Transverse colon (tissue), 4 donors: ENCODE measurements around the gene SLC17A7.

Experiments used
- EP300 ChIP-seq: sonication (generic); formaldehyde crosslinking; IDR thresholded peaks from one replicate; pipeline ENCODE4 v1.6.1; 2017; ENCODE audit warnings: antibody characterized with exemption, low read depth
- POLR2AphosphoS5 ChIP-seq, 3 donors: sonication (generic); formaldehyde crosslinking; IDR thresholded peaks; one replicate each; pipeline ENCODE4 v1.6.1; 2016; ENCODE audit warnings: antibody characterized with exemption in 3 of 3
- TF ChIP-seq, protein P1 (sequence below), 5 experiments: fragments of 200-600 bp in 3 of 5; fragments of 450-650 bp in 2 of 5; sonication (generic) in 3 of 5; IDR thresholded peaks; 1 replicate in 2 of 5; 2 replicates in 3 of 5; pipeline ENCODE4 v1.5.1; 2016 to 2017; ENCODE audit warnings: antibody characterized with exemption in 5 of 5, inconsistent platforms in 3 of 5, mild to moderate bottlenecking in 2 of 5, moderate library complexity in 1 of 5

DNA sequence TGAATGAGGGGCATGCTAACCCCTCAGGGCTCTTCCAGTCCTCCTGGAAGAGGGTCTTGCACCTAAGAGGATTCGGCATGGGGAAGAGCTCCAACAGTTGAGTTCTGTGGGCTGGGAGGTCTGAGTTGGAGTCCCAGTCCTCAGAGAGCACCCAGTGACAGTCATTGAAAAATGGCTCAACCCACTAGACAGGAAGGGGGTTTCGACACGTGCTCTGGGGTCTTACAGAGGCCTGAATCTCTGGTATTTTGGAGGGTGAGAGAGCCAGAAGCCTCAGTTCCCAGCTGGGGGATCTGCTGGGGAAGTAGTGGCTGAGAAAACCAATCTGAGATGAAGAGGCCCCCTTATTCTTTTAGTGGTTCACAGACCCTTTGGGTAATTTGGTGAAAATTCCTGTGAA, 27.1 kb downstream of the SLC17A7 start:
- TF ChIP-seq, protein P1, sequence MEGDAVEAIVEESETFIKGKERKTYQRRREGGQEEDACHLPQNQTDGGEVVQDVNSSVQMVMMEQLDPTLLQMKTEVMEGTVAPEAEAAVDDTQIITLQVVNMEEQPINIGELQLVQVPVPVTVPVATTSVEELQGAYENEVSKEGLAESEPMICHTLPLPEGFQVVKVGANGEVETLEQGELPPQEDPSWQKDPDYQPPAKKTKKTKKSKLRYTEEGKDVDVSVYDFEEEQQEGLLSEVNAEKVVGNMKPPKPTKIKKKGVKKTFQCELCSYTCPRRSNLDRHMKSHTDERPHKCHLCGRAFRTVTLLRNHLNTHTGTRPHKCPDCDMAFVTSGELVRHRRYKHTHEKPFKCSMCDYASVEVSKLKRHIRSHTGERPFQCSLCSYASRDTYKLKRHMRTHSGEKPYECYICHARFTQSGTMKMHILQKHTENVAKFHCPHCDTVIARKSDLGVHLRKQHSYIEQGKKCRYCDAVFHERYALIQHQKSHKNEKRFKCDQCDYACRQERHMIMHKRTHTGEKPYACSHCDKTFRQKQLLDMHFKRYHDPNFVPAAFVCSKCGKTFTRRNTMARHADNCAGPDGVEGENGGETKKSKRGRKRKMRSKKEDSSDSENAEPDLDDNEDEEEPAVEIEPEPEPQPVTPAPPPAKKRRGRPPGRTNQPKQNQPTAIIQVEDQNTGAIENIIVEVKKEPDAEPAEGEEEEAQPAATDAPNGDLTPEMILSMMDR (IDR thresholded peaks at IDR 0.05), result no peak
- no peak for TF ChIP-seq POLR2AphosphoS5 (IDR thresholded peaks at IDR 0.05)
- TF ChIP-seq EP300, result no peak
